Osteoblast (primary cell): ENCODE data around the gene FLT1. TPM values are rescaled to one million over a fixed set of nuclear protein-coding genes. Genes with fewer than 3 reads are reported as not detected.

Experiments
- DNase-seq: peaks from one replicate; pipeline ENCODE4 v3.0.0; 2011; ENCODE audit warnings: low spot score, mixed read lengths; ENCODE audit not compliant: insufficient read length; ENCODE audit errors: missing footprints
- H2AFZ ChIP-seq: 2 replicates; pipeline ENCODE4 v1.6.0; 2011; ENCODE audit warnings: mild to moderate bottlenecking, low read length
- H3K27ac ChIP-seq: 2 replicates; pipeline ENCODE4 v1.5.1; 2011; ENCODE audit warnings: mild to moderate bottlenecking, low read depth, low read length, moderate library complexity
- H3K27me3 ChIP-seq: 2 replicates; pipeline ENCODE4 v1.6.0; 2012; ENCODE audit warnings: mild to moderate bottlenecking, control low read depth, inconsistent platforms, low read length, moderate library complexity; ENCODE audit not compliant: insufficient read depth
- H3K36me3 ChIP-seq: 2 replicates; pipeline ENCODE4 v1.5.1; 2011; ENCODE audit warnings: mild to moderate bottlenecking, low read length, control low read depth, moderate library complexity; ENCODE audit not compliant: insufficient read depth
- H3K4me1 ChIP-seq: 2 replicates; pipeline ENCODE4 v1.5.1; 2011; ENCODE audit warnings: mild to moderate bottlenecking, low read length, control low read depth, moderate library complexity; ENCODE audit not compliant: insufficient read depth
- H3K4me2 ChIP-seq: 2 replicates; pipeline ENCODE4 v1.6.0; 2011; ENCODE audit warnings: mild to moderate bottlenecking, low read length; ENCODE audit not compliant: insufficient read depth
- H3K4me3 ChIP-seq: fragments of 200-600 bp; sonication (generic); 3 replicates; pipeline ENCODE4 v1.5.1; 2012; ENCODE audit warnings: mild to moderate bottlenecking, low read length, inconsistent platforms; ENCODE audit not compliant: insufficient read depth
- H3K79me2 ChIP-seq: 2 replicates; pipeline ENCODE4 v1.6.0; 2012; ENCODE audit warnings: mild to moderate bottlenecking, low read length, control low read depth, inconsistent platforms; ENCODE audit not compliant: insufficient read depth
- H3K9me3 ChIP-seq: 2 replicates; pipeline ENCODE4 v1.5.1; 2011; ENCODE audit warnings: low read depth, low read length, control low read depth
- H4K20me1 ChIP-seq: 2 replicates; pipeline ENCODE4 v1.6.0; 2012; ENCODE audit warnings: mild to moderate bottlenecking, low read length, control low read depth; ENCODE audit not compliant: insufficient read depth
- CTCF ChIP-seq: IDR thresholded peaks from 2 replicates; pipeline ENCODE4 v1.5.1; 2011; ENCODE audit warnings: mild to moderate bottlenecking, low read depth, low read length, moderate library complexity; ENCODE audit errors: extremely low read depth
- total RNA-seq: library from RNA; depleted of rRNA; stranded (reverse); fragments of >200 nt; gene quantifications from 2 replicates; pipeline ENCODE4 v1.2.3, GENCODE V29; 2012

The FLT1 gene
- total RNA-seq, 1 donor, result not detected

- no peaks in the 10 kb centered on the region for H3K9me3 ChIP-seq
- DNase-seq, result no peak
- TF ChIP-seq CTCF, result no peak
- H4K20me1 ChIP-seq, result no peaks in the 10 kb centered on the region
- no peak overlapping the region for H3K4me3 ChIP-seq
- H3K27me3 ChIP-seq, result peaks cover 7% of the 10 kb centered on the region
- H3K4me1 ChIP-seq, result no peaks in the 10 kb centered on the region
- H3K27ac ChIP-seq, result no peak overlapping the region
- H3K4me2 ChIP-seq, result no peak overlapping the region
- H3K79me2 ChIP-seq, result no peaks in the 10 kb centered on the region
- H3K36me3 ChIP-seq, result no peaks in the 10 kb centered on the region
- no peak overlapping the region for H2AFZ ChIP-seq
Observed at GRCh38 chr13:28429685-28430290, 65.1 kb downstream of the FLT1 start.

GRCh38 chr13:28429096-28429495 is 65.8 kb downstream of the FLT1 start:
- no peaks in the 10 kb centered on the region for H3K9me3 ChIP-seq
- DNase-seq, result no peak
- H3K79me2 ChIP-seq, result no peaks in the 10 kb centered on the region
- H3K27ac ChIP-seq, result no peak overlapping the region
- no peaks in the 10 kb centered on the region for H4K20me1 ChIP-seq
- no peak overlapping the region for H3K4me3 ChIP-seq
- H3K4me2 ChIP-seq, result no peak overlapping the region
- peaks cover 5% of the 10 kb centered on the region for H3K27me3 ChIP-seq
- no peaks in the 10 kb centered on the region for H3K4me1 ChIP-seq
- TF ChIP-seq CTCF, result no peak
- H3K36me3 ChIP-seq, result no peaks in the 10 kb centered on the region
- no peak overlapping the region for H2AFZ ChIP-seq

- H2AFZ ChIP-seq, result no peak overlapping the region
- no peak for TF ChIP-seq CTCF
- H3K79me2 ChIP-seq, result no peaks in the 10 kb centered on the region
- no peaks in the 10 kb centered on the region for H4K20me1 ChIP-seq
- DNase-seq, result no peak
- H3K4me2 ChIP-seq, result no peak overlapping the region
- peaks cover 4% of the 10 kb centered on the region for H3K27me3 ChIP-seq
- no peaks in the 10 kb centered on the region for H3K4me1 ChIP-seq
- H3K4me3 ChIP-seq, result no peak overlapping the region
- no peaks in the 10 kb centered on the region for H3K36me3 ChIP-seq
- H3K9me3 ChIP-seq, result no peaks in the 10 kb centered on the region
- H3K27ac ChIP-seq, result no peak overlapping the region
Observed at GRCh38 chr13:28426381-28426780, 68.5 kb downstream of the FLT1 start.

GRCh38 chr13:28425793-28426192 is 69.1 kb downstream of the FLT1 start:
- H3K4me1 ChIP-seq, result no peaks in the 10 kb centered on the region
- no peak for DNase-seq
- H4K20me1 ChIP-seq, result no peaks in the 10 kb centered on the region
- H3K4me3 ChIP-seq, result no peak overlapping the region
- H3K27ac ChIP-seq, result no peak overlapping the region
- H2AFZ ChIP-seq, result no peak overlapping the region
- peaks cover 4% of the 10 kb centered on the region for H3K27me3 ChIP-seq
- no peaks in the 10 kb centered on the region for H3K79me2 ChIP-seq
- no peaks in the 10 kb centered on the region for H3K9me3 ChIP-seq
- H3K36me3 ChIP-seq, result no peaks in the 10 kb centered on the region
- TF ChIP-seq CTCF, result no peak
- no peak overlapping the region for H3K4me2 ChIP-seq
